Activated naive CD4-positive, alpha-beta T cell (primary cell): ENCODE measurements around the gene TM4SF1.

Experiments
- DNase-seq, 4 experiments: peaks; one replicate each; lab custom pipeline; 2025; lab: John Stamatoyannopoulos, UW

TM4SF1 gene

DNA sequence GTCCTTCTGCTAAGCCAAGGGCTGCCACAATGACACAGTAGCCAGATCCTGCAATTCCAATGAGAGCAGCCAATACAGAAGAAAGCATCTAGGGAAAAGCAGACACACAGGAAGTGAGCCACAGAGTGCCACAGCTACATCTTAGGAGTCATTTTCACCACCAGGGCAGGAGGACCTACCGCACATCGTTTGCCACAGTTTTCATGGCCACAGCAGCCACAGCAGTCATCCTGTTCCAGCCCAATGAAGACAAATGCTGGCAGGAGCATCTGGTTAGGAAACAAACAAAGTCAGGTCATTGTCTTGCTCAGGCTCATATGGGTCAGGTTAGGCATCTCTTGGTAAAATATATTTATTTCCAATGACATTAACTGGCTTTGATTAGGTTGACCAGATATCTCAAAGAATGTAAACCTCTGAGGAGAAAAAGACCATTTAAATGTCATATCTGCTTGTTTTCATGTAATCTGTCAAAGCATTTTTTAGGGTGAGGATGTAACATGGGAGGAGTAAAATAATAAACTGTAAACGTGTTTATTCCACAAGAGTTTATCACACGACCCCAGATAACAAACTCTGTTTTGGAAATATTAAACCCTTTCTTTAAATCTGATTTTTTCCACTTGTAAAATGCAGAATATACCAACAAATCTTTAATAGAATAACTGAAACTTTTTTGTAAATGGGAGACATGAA, 1.8 kb downstream of the TM4SF1 start:
- no peak for DNase-seq

DNA sequence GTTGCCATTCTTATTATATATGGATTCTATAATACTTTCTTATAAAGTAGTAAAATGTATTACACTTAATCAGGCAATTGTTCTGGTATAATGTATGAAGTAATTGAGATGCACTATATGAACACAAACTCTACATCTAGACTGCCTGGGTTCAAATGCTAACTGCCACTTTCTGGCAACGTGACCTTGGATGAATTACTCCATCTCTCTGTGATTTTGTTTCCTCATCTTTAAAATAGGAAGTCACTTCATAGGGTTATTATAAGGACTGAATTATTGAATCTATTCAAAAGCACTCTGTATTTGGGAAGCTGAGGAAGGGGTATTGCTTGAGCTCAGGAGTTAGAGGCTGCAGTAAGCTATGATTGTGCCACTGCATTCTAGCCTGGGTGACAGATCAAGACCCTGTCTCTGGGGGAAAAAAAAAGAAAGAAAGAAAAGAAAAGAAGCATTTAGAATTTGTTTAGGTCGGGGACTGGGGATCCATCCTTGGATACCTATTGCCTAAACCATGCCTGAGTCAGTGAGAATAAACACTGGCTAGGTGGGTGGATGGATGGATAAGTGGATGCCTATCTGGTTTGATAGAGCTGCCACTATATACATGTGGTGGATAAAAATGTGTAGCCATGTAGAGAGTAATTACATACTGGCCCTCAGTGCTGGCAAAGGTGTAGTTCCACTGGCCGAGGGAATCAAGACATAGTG, 2.5 kb downstream of the TM4SF1 start:
- no peak for DNase-seq

DNA sequence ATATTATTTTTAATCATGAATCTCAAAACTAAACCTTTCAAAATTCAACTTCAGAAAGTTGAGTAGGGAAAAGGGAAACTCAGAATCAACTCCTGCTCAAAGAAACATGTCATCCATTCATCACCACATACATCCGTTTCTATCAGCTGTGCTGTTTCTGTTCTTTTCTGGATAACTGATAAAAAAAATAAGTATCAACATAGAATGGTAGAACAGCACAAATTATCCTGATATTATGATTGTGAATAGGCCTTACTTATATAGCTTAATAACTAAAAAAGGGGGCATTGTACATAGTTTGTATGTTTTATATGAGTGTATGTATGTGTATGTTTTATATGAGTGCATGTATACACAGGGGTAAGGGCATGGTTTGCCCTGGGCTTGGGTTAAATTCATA, 3.1 kb downstream of the TM4SF1 start:
- DNase-seq, result no peak

DNA sequence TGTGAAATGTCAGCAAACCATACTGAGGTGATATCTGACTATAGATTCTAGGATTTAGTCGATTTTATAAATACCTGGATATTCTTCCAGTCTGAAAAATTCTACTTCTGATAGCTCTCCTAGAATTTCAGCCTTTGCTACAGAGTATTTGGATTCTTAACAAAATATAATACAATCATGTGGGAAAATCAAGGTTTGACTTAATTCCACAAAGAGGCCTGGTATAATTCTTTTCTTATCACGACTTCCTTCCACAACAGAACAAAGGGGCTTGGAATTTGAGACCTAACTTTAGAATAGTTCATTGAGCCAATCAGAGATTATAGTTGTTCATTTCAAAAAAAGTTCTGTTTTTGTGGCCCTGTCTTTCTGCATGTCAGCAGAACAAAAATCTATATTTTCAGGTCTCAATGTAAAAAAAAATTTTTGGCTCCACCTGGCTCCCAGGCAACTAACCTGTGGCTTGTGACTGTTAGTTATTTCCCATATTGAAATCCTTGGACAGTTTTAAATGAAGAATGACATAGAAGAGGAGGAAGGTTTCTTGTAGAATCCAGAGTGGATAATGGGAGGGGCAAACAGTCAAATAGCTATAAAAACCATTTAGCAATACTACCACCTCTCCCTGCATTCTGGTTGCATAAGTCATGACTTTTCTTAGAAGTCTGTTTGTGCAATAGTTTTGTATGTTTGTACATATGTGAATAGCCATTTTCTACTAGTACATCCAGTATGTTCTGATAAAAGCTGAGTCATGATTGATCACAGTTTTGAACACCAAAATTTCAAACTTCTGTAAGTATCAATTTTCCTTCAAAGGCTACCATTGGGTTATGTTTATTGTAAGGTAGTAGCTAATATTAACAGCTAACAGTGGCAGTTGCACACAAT, 4.0 kb downstream of the TM4SF1 start:
- no peak for DNase-seq

DNA sequence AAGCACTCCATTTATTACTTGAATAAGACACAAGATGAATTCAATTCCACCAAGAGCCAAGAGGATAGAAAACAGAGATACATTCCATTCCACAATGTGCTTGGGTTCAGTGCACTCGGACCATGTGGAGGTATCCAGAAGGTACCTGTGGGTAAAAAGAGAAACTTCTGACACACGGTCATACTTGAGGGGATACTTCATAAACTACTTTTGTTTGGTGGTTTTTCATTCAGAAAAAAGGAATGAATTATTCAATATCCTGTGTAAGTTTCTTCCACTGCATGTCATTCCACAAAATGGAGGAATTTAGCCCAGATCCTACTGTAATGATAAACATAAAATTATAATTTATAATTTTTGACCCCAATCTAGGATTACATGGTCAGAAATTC, 5.7 kb downstream of the TM4SF1 start:
- DNase-seq, result no peak

- DNase-seq, result no peak
These were observed 6.3 kb downstream of the TM4SF1 start for GRCh38 chr3:149371001-149371722.

GRCh38 chr3:149369991-149370866, 7.2 kb downstream of the TM4SF1 start:
- DNase-seq, result no peak

DNA sequence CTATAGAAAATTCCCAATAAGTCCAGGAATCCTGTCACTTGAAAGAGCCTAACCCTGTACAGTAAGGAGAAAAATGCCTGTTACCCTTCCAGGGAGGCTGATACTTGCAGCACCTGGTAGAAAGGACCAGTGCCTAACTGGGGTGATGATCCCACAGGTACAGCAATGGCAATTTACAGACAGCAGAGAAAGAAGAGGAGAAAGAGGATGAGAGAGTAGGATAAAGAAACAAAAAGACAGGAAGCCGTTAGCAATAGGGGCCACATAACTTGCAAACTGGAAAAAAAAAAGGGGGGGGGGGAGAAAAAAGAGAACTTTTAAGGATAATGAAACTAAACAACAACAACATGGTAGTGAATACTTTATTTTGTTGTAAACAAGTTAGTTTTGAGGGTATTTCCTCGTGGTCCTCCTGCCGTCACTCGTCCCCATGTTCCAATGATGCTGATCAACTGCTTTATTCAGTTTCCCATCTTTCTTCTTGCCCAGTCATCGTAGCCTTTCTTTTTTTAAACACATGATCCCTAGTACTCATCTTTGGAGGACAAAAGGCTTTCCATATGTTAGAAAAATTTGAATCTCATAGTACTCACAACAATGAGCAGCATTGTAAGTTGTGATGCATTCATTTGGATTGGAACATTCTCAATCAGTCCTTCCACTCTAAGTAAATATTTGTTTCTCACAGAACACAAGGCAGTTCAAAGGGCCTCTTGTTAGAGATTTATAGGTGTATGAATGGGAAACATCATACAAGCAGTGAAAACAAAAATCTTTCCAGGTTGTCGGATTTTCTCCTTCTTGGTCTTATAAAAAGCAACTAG, 8.6 kb downstream of the TM4SF1 start:
- no peak for DNase-seq

DNA sequence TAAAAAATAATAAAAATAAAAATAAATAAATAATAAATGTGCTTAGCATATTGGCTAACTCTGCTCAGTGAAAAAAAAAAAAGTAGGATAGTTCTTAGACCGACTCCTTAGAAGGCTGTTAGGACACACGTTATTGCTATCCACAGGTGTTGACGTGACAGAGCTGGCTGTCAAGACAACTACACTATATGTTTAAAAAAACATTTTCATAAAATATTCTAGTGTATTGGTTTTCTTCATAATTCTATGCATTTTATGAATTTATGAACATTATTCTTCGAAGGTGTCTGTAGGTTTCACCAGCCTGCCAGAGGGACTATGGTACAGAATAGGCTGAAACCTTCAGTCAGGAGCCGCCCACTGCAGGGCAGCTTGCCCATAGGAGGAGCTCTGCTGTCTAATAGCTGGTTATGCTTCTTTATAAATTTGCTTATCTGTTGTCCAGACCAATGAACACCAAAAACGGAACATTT, 9.2 kb downstream of the TM4SF1 start:
- DNase-seq, result no peak

GRCh38 chr3:149366941-149367840, 10.3 kb downstream of the TM4SF1 start:
- DNase-seq, result no peak

GRCh38 chr3:149366031-149366430, 11.4 kb downstream of the TM4SF1 start:
- DNase-seq, result no peak

DNA sequence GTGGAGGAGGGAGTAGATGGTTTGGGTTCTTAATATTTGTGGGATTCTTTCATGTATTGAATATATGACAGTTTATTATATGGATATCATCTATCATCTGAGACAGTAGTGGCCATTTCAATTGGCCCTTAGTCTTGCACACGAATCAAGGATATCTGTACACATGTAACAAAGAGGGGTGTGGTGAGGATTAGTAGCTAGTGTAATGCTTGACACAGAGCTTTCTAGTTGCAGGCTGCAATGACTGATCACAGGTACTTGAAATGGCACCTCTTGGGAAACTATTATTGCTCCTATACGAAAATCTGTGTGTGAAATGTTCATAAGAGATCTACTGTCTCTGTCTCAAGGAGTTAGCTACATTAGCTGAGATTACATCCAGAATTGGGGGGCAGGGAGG, 12.8 kb downstream of the TM4SF1 start:
- no peak for DNase-seq

DNA sequence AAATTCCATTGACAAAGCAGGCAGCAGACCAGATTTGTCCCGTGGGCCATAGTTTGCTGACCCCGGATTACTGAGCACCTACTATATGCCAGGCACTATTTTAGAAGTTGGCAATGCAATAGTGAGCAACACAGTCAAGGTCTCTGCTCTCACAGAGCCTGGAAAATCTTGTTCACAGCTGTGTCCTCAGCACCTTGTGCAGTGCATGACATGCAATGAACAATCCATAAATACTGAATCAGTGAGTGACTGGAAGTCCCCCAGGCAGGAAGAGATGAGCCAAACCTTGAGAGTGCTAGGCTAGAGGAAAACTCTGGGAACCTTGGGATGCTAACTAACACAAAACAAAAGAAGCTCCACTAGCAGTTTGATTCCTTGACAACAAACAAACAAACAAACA, 14.4 kb downstream of the TM4SF1 start:
- DNase-seq, result no peak

DNA sequence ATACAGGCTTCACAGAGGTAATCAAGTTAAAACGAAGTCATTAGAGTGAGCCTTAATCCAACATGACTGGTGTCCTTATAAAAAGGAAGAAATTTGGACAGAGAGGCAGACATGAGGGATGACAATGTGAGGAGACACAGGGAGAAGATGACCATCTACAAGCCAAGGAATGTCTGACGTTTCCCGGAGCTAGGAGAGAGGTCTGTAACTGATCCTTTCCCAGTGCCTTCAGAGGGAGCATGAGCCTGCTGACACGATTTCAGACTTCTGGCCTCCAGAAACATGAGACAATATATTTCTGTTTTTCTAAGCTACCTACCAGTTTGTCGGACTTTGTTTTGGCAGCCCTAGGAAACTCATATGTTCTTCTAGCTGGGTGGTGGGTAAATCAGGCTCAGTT, 15.1 kb downstream of the TM4SF1 start:
- no peak for DNase-seq

DNA sequence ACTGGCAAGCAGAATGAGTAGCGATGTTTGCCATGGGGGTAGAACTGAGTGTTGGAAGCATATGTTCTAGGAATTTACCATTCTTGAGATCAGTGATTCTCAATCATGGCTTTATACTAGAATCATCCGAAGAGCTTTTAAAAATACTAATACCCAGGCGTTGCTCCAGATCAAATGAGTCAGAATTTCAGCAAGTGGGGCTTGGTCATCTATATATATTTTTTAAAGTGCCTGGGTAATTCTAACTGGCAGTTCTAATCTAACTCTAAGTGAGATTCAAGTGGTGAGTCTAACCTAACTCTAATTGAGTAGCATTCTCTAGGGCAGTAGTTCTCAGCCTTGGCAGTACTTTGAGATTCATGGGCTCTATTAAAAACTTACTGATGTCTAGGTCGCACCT, 20.8 kb downstream of the TM4SF1 start:
- no peak for DNase-seq

GRCh38 chr3:149356044-149356592, 21.3 kb downstream of the TM4SF1 start:
- no peak for DNase-seq

GRCh38 chr3:149353581-149354184, 23.8 kb downstream of the TM4SF1 start:
- no peak for DNase-seq

- DNase-seq, result no peak
These were observed 24.9 kb downstream of the TM4SF1 start for GRCh38 chr3:149352556-149352955.
